ENCODE results near the gene NUDT2.
"Not testable (repeated sequence)": the region's sequence is repeated elsewhere in the genome, so short reads cannot be mapped to it uniquely, and the experiment has no call there.

NUDT2 gene

GRCh38 chr9:34337403-34337802, 8.0 kb downstream of the NUDT2 start:
- DNase-seq, result no peak

GRCh38 chr9:34338079-34338478, 8.7 kb downstream of the NUDT2 start:
- DNase-seq, result not testable (repeated sequence)

- DNase-seq, result no peak
Observed at GRCh38 chr9:34338665-34339385, 9.5 kb downstream of the NUDT2 start.

GRCh38 chr9:34341659-34342295, 12.4 kb downstream of the NUDT2 start:
- DNase-seq, result no peak

GRCh38 chr9:34343090-34343489, 13.7 kb downstream of the NUDT2 start:
- no peak for DNase-seq

GRCh38 chr9:34343605-34344004, 14.2 kb downstream of the NUDT2 start:
- DNase-seq, result no peak

- no peak for DNase-seq
Observed at GRCh38 chr9:34346873-34347799, 17.8 kb downstream of the NUDT2 start.

GRCh38 chr9:34347800-34348158, 18.4 kb downstream of the NUDT2 start:
- no peak for DNase-seq

GRCh38 chr9:34349324-34349723, 20.0 kb downstream of the NUDT2 start:
- DNase-seq, result no peak

- DNase-seq, result not testable (repeated sequence)
Observed at GRCh38 chr9:34352122-34352652, 22.8 kb downstream of the NUDT2 start.

GRCh38 chr9:34352957-34353356, 23.6 kb downstream of the NUDT2 start:
- not testable (repeated sequence) for DNase-seq

GRCh38 chr9:34362614-34363214, 33.3 kb downstream of the NUDT2 start:
- no peak for DNase-seq

- no peak for DNase-seq
Observed at GRCh38 chr9:34363619-34364351, 34.4 kb downstream of the NUDT2 start.

- DNase-seq, result no peak
Observed at GRCh38 chr9:34365282-34365681, 35.9 kb downstream of the NUDT2 start.

GRCh38 chr9:34366365-34366764, 37.0 kb downstream of the NUDT2 start:
- no peak for DNase-seq

- not testable (repeated sequence) for DNase-seq
Observed at GRCh38 chr9:34367751-34368410, 38.5 kb downstream of the NUDT2 start.

GRCh38 chr9:34368796-34369195, 39.4 kb downstream of the NUDT2 start:
- not testable (repeated sequence) for DNase-seq

- DNase-seq, result no peak
Observed at GRCh38 chr9:34369636-34370035, 40.3 kb downstream of the NUDT2 start.

GRCh38 chr9:34370335-34370969, 41.1 kb downstream of the NUDT2 start:
- DNase-seq, result no peak

GRCh38 chr9:34370970-34371880, 41.9 kb downstream of the NUDT2 start:
- peak; percentile 29 for DNase-seq

All from activated CD8-positive, alpha-beta memory T cell treated with anti-CD3 and anti-CD28 coated beads, Interleukin-2, amount 50 U/mL, for 4 hours (primary cell).